GM12892 (cell line): Measurements from ENCODE around the gene KLC4.

Experiments used
- POLR2A ChIP-seq: IDR thresholded peaks from 2 replicates; pipeline ENCODE4 v1.6.1; 2011; ENCODE audit warnings: low read depth, low read length, control low read depth
- POLR2AphosphoS5 ChIP-seq: IDR thresholded peaks from 2 replicates; pipeline ENCODE4 v1.6.1; 2011; ENCODE audit warnings: low read depth, low read length, control low read depth

- TF ChIP-seq POLR2A (no peak), POLR2AphosphoS5 (no peak)
Measured at GRCh38 chr6:43045371-43045930, 14.0 kb upstream of the KLC4 start.
